Skeletal muscle cell (primary cell): ENCODE results near the gene TJP1.
A peak's percentile ranks its signal among the peaks of the same experiment; 100 is the strongest.
"Not testable (repeated sequence)": the region's sequence is repeated elsewhere in the genome, so short reads cannot be mapped to it uniquely, and the experiment has no call there.

Source experiments
- DNase-seq: peaks from one replicate; pipeline ENCODE4 v3.0.0-alpha.2; 2010; ENCODE audit warnings: low read depth
- H3K4me3 ChIP-seq: 2 replicates; pipeline ENCODE4 v1.5.1; 2011; ENCODE audit warnings: low read depth, mild to moderate bottlenecking, control low read depth, low read length, moderate library complexity

Gene TJP1

GRCh38 chr15:29688506-29689286 is 133.6 kb downstream of the TJP1 start:
- no peak for DNase-seq
- H3K4me3 ChIP-seq = no peak overlapping the region

GRCh38 chr15:29687939-29688505 is 134.2 kb downstream of the TJP1 start:
- DNase-seq = no peak
- H3K4me3 ChIP-seq = no peak overlapping the region

DNA sequence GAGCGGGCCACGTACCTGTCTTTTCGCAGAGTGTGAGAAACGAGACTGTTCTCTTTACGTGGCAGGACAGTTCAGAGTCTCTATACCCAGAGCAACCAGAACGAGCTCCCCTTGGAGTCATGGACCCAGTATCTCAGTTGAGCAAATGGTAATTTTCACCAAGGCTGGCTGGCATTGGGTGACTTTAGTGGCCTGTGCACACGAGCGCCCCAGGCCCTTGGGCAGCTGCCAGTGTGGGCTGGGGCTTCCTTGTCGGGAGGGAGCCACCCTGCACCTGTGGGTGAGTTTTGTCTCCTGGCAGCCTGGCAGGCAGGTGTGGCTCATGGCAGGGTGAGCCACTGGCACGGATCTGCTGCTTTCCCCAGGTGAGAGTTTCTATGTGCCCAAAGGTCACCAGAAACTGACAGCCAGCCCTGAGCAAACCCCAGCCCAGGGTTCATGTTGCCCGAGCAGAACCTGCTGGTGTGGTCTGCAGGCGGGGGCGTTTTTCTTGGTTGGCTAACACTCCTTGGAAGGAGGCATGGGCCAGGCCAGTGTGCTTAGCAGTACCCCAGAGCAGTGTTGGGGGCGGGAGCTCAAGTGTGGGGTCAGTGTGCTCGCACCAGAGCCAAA is 135.0 kb downstream of the TJP1 start:
- no peak for DNase-seq
- no peak overlapping the region for H3K4me3 ChIP-seq

DNA sequence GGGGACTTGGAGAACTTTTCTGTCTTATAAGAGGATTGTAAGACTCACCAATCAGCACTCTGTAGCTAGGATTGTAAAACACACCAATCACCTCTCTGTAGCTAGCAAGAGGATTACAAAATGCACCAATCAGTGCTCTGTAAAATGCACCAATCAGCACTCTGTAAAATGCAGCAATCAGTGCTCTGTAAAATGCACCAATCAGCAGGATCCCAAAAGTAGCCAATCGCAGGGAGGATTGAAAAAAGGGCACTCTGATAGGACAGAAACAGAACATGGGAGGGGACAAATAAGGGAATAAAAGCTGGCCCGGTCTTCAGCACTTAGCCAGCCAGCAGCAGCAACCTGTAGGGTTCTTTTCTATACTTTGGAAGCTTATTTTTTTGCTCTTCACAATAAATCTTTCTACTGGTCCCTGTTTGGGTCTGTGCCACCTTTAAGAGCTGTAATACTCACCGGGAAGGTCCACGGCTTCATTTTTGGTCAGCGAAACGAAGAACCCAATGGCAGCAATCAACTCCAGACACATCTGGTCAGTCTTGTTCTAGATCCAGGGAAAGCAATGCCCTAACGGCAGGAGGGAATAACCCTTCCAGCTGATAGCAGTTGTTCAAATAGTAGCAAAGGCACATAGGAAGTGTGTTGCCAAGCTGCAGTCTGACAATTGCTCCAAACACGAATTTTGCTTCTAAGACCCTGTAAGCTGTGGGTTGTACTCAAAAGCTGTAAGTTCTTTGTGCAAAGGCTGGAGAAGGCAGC is 135.6 kb downstream of the TJP1 start:
- H3K4me3 ChIP-seq = no peak overlapping the region
- no peak for DNase-seq

DNA sequence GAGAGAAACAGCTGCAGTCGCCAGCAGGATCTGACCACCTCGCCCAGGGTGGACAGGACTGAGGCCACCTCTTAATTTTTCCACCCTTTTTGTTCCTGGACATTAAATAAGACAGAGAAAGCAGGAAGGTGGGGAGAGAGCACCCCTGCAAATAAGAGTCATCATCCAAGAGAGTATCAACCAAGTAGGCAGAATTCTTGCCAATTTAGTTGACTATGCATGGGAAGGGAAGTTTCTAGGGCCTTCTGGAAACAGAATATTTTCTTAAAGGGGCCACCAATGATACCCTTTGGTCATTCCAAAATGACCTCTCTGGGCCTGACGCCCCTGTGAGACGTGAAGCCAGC is 136.2 kb downstream of the TJP1 start:
- no peak for DNase-seq
- H3K4me3 ChIP-seq = no peak overlapping the region

GRCh38 chr15:29685156-29686078 is 136.9 kb downstream of the TJP1 start:
- no peak for DNase-seq
- no peak overlapping the region for H3K4me3 ChIP-seq

GRCh38 chr15:29682781-29683180 is 139.5 kb downstream of the TJP1 start:
- no peak for DNase-seq
- H3K4me3 ChIP-seq = no peak overlapping the region

GRCh38 chr15:29682361-29682760 is 139.9 kb downstream of the TJP1 start:
- no peak for DNase-seq
- no peak overlapping the region for H3K4me3 ChIP-seq

GRCh38 chr15:29681946-29682345 is 140.3 kb downstream of the TJP1 start:
- no peak for DNase-seq
- no peak overlapping the region for H3K4me3 ChIP-seq

DNA sequence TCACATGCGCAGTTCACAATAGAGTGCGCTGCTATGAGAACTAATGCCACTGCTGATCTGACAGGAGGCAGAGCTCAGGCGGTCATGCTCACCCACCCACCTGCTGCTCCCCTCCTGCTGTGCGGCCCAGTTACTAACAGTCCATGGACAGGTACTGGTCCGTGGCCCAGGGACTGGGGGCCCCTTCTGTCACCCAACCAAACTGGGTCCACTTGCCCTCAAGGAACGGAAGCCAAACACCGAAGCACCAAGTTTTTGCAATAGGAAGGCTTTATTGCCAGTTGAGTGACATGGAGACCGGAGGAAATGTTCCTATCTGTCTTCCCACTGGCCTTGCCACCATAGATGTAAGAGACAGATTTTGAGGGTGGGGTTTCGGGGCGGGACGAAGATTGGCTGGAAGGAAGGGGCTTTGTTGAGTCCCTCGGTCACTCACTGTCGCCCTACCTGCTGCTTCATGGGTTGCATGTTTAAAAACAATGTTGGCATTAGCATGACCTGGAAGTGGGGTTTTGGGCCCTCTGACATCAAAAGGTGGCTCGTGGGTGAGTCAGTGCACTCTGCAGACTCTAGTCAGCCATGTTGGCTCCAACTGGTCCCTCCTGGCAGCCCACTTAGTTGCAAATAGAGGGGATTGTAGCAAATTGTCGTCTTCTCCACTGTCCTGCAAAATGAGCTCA is 141.0 kb downstream of the TJP1 start:
- H3K4me3 ChIP-seq = no peak overlapping the region
- DNase-seq = no peak

- no peak for DNase-seq
- H3K4me3 ChIP-seq = no peak overlapping the region
Observed at GRCh38 chr15:29680465-29681165, 141.7 kb downstream of the TJP1 start.

DNA sequence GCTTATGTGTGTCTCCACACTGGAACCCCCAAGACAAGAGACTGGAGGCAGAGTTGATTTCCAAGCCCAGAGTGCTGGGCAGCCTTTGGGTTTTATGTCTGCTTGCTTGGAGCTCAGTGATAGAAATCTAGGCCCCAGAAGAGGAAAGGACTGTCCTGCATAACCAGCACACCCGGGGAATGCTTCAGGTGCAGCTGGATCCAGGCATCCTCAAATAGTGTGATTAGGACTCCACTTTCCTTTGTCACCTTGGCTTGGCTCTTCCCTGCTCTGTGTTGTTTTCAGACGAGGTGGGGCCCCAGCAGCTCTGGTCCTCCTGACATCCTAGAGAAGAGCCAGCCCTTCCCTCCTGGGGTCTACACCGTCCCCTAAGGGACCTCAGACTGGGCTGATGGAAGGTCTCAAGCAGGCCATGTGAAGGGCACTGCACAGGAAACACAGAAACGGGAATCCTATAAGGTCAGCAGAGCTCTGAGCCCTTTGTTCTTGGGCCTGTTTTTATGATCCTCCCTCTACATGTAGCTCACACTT is 143.7 kb downstream of the TJP1 start:
- DNase-seq = no peak
- H3K4me3 ChIP-seq = no peak overlapping the region

- no peak for DNase-seq
- H3K4me3 ChIP-seq = no peak overlapping the region
Observed at GRCh38 chr15:29677871-29678461, 144.3 kb downstream of the TJP1 start.

DNA sequence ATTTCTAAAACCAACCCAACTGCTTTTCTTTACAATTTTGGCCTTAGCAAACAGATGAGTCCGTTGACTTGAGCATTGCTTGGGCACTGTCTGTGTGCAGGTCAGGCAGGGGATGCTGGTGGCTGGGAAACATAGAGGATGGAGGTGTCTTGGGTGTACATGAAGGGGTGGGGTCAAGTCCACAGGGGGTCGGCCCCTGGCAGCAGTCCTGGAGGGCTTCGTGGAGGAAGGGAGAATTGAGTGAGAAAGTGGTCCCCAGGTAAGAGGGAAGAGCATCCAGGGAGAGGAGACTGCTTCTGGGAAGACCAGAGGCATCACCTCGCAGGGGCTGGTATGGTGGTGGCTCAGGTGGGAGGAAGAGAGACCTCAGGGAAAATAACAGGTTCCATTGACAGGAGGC is 144.8 kb downstream of the TJP1 start:
- no peak for DNase-seq

DNA sequence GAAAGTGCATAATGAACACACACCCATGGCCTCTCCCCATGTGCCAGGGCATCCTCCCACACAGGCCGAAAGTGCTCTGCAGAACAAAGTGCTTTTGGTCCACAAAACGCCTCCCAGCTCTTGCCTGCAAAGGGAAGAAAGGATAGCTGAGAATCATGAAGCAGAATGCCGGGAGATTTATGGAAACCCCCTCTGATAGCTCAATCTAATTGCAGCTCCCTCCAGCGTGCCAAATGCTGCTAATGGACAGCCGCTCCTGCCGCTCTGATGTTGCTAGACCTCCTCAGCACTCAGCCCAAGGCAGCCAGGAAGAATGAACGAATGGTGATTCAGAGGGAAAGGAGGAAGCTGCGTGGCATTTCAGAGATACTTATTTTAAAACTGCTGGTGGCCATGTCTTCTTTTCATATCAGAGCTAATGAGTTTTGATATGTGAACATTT is 145.3 kb downstream of the TJP1 start:
- DNase-seq = no peak
- no peak overlapping the region for H3K4me3 ChIP-seq

More for the DNA sequence above, 144.8 kb downstream of the TJP1 start:
- H3K4me3 ChIP-seq = no peak overlapping the region

DNA sequence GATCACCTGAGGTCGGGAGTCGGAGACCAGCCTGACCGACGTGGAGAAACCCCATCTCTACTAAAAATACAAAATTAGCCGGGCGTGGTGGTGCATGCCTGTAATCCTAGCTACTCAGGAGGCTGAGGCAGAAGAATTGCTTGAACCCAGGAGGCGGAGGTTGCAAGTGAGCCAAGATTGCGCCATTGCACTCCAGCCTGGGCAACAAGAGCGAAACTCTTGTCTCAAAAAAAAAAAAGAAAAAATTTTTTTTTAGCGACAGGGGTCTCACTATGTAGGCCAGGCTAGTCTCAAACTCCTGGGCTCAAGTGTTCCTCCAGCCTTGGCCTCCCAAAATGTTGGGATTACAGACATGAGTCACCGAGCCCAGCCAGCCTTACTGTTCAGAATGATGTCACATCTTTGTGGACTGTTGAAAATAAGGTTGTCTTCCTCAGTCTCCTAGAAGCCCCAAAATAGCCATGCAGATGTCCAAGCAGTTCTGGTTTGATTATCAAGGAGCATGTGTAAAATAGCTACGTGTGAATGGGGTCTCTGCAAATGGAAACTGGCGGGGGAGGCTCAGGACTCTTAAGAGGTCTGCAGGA is 145.8 kb downstream of the TJP1 start:
- not testable (repeated sequence) for DNase-seq, H3K4me3 ChIP-seq

GRCh38 chr15:29675791-29676301 is 146.4 kb downstream of the TJP1 start:
- peak overlapping the region; percentile 57 for H3K4me3 ChIP-seq

More at GRCh38 chr15:29675791-29676301, 146.4 kb downstream of the TJP1 start:
- DNase-seq = no peak
